ENCODE measurements around the gene SAA1.

SAA1 gene

GRCh38 chr11:18285841-18286240, 19.8 kb downstream of the SAA1 start:
- H3K27ac ChIP-seq: no peak overlapping the region
- no peak for TF ChIP-seq CTCF (conservative IDR thresholded peaks at IDR 0.05)

GRCh38 chr11:18288911-18289310, 22.8 kb downstream of the SAA1 start:
- H3K27ac ChIP-seq: no peak overlapping the region
- TF ChIP-seq CTCF (conservative IDR thresholded peaks at IDR 0.05): no peak

GRCh38 chr11:18294862-18295261, 28.8 kb downstream of the SAA1 start:
- TF ChIP-seq CTCF (conservative IDR thresholded peaks at IDR 0.05): no peak

GRCh38 chr11:18295316-18295715, 29.3 kb downstream of the SAA1 start:
- H3K27ac ChIP-seq: no peak overlapping the region
- no peak for TF ChIP-seq CTCF (conservative IDR thresholded peaks at IDR 0.05)

More at GRCh38 chr11:18294862-18295261, 28.8 kb downstream of the SAA1 start:
- H3K27ac ChIP-seq: no peak overlapping the region

GRCh38 chr11:18299721-18300120, 33.7 kb downstream of the SAA1 start:
- TF ChIP-seq CTCF (conservative IDR thresholded peaks at IDR 0.05): no peak
- H3K27ac ChIP-seq: no peak overlapping the region

- no peak overlapping the region for H3K27ac ChIP-seq
- no peak for TF ChIP-seq CTCF (conservative IDR thresholded peaks at IDR 0.05)
Observed at GRCh38 chr11:18304745-18305144, 38.7 kb downstream of the SAA1 start.

GRCh38 chr11:18307461-18308139, 41.5 kb downstream of the SAA1 start:
- no peak overlapping the region for H3K27ac ChIP-seq
- TF ChIP-seq CTCF (conservative IDR thresholded peaks at IDR 0.05): no peak

Measured in VCaP (cell line).